Urinary bladder (tissue), 4 donors: ENCODE data around the gene AATK. TPM values are rescaled to one million over a fixed set of nuclear protein-coding genes. Genes with fewer than 3 reads are reported as not detected.

Source experiments
- DNase-seq: peaks from one replicate; pipeline ENCODE4 v3.0.0-alpha.2; 2015; ENCODE audit errors: extremely low spot score
- H3K27ac ChIP-seq: one replicate; pipeline ENCODE4 v1.5.1; 2013; ENCODE audit warnings: low read depth, mild to moderate bottlenecking, moderate library complexity
- H3K36me3 ChIP-seq: one replicate; pipeline ENCODE4 v1.6.1; 2013; ENCODE audit warnings: mild to moderate bottlenecking, moderate library complexity; ENCODE audit not compliant: insufficient read depth
- H3K4me1 ChIP-seq: one replicate; pipeline ENCODE4 v1.6.1; 2013; ENCODE audit warnings: mild to moderate bottlenecking, moderate library complexity; ENCODE audit not compliant: insufficient read depth
- H3K4me3 ChIP-seq: one replicate; pipeline ENCODE4 v1.5.1; 2013; ENCODE audit warnings: low read depth, low read length
- WGBS: extraction: QIAGEN DNeasy Blood & Tissue Kit; methylation state at CpG from one replicate; pipeline ENCODE4 v1.1.7; 2013; 5-methylcytosine and 5-hydroxymethylcytosine counted together
- polyA plus RNA-seq: library from polyadenylated mRNA; stranded (reverse); fragments of 200-250 nt; gene quantifications from one replicate; pipeline ENCODE4 v1.2.3, GENCODE V29; 2013
- total RNA-seq: library from RNA; depleted of rRNA; stranded (reverse); fragments of >200 nt; gene quantifications from one replicate; pipeline ENCODE4 v1.2.3, GENCODE V29; 2014
- donor health status: healthy with polysubstance abuse.
- donor health status: healthy.

AATK gene
- total and polyA plus RNA-seq, 2 donors: 7.6 to 9.2 TPM

- H3K4me3 ChIP-seq: no peak overlapping the region
- WGBS: 86% methylated on average over 22 of the region's 22 CpGs
- no peaks in the 10 kb centered on the region for H3K4me1 ChIP-seq
- DNase-seq: no peak
- no peaks in the 10 kb centered on the region for H3K36me3 ChIP-seq
- H3K27ac ChIP-seq: no peak overlapping the region
Measured at GRCh38 chr17:81132770-81133723, 33.0 kb downstream of the AATK start.

- no peak overlapping the region for H3K4me3 ChIP-seq
- DNase-seq: no peak
- 72% methylated on average over 11 of the region's 11 CpGs for WGBS
- H3K27ac ChIP-seq: no peak overlapping the region
- H3K4me1 ChIP-seq: no peaks in the 10 kb centered on the region
- H3K36me3 ChIP-seq: no peaks in the 10 kb centered on the region
Measured at GRCh38 chr17:81132197-81132540, 33.9 kb downstream of the AATK start.

- WGBS: 84% methylated on average over 14 of the region's 14 CpGs
- Histone ChIP-seq H3K4me3 (no peak overlapping the region), H3K36me3 (no peaks in the 10 kb centered on the region), H3K4me1 (no peaks in the 10 kb centered on the region), H3K27ac (no peak overlapping the region)
- no peak for DNase-seq
Measured at GRCh38 chr17:81131486-81132196, 34.4 kb downstream of the AATK start.

GRCh38 chr17:81130385-81131361 is 35.3 kb downstream of the AATK start:
- Histone ChIP-seq H3K27ac (no peak overlapping the region), H3K4me3 (no peak overlapping the region), H3K36me3 (no peaks in the 10 kb centered on the region), H3K4me1 (no peaks in the 10 kb centered on the region)
- no peak for DNase-seq
- WGBS: 86% methylated on average over 41 of the region's 41 CpGs

- Histone ChIP-seq H3K4me1 (no peaks in the 10 kb centered on the region), H3K27ac (no peak overlapping the region), H3K36me3 (no peaks in the 10 kb centered on the region), H3K4me3 (no peak overlapping the region)
- no peak for DNase-seq
- WGBS: 85% methylated on average over 14 of the region's 14 CpGs
Measured at GRCh38 chr17:81129711-81130367, 36.2 kb downstream of the AATK start.

- Histone ChIP-seq H3K4me1 (no peaks in the 10 kb centered on the region), H3K27ac (no peak overlapping the region), H3K4me3 (no peak overlapping the region), H3K36me3 (no peaks in the 10 kb centered on the region)
- 89% methylated on average over 11 of the region's 11 CpGs for WGBS
- DNase-seq: no peak
Measured at GRCh38 chr17:81129289-81129688, 36.7 kb downstream of the AATK start.

GRCh38 chr17:81128774-81129173 is 37.2 kb downstream of the AATK start:
- DNase-seq: no peak
- H3K4me3 ChIP-seq: no peak overlapping the region
- H3K4me1 ChIP-seq: no peaks in the 10 kb centered on the region
- 90% methylated on average over 23 of the region's 23 CpGs for WGBS
- no peaks in the 10 kb centered on the region for H3K36me3 ChIP-seq
- no peak overlapping the region for H3K27ac ChIP-seq

- WGBS: 91% methylated on average over 14 of the region's 14 CpGs
- no peak for DNase-seq
- H3K4me3 ChIP-seq: no peak overlapping the region
Measured at GRCh38 chr17:81128338-81128737, 37.7 kb downstream of the AATK start.

GRCh38 chr17:81127526-81128177 is 38.4 kb downstream of the AATK start:
- Histone ChIP-seq H3K36me3 (no peaks in the 10 kb centered on the region), H3K4me3 (no peak overlapping the region), H3K27ac (no peak overlapping the region), H3K4me1 (no peaks in the 10 kb centered on the region)
- 76% methylated on average over 25 of the region's 25 CpGs for WGBS
- no peak for DNase-seq

More at GRCh38 chr17:81128338-81128737, 37.7 kb downstream of the AATK start:
- Histone ChIP-seq H3K4me1 (no peaks in the 10 kb centered on the region), H3K27ac (no peak overlapping the region), H3K36me3 (no peaks in the 10 kb centered on the region)

- whole genome bisulfite sequencing: 65% methylated on average over 5 of the region's 5 CpGs
- DNase-seq: no peak
- Histone ChIP-seq H3K4me3 (no peak overlapping the region), H3K4me1 (no peaks in the 10 kb centered on the region), H3K27ac (no peak overlapping the region), H3K36me3 (no peaks in the 10 kb centered on the region)
Measured at GRCh38 chr17:81127133-81127455, 38.9 kb downstream of the AATK start.

GRCh38 chr17:81126281-81127132 is 39.5 kb downstream of the AATK start:
- H3K27ac ChIP-seq: no peak overlapping the region
- WGBS: 66% methylated on average over 34 of the region's 34 CpGs
- no peak overlapping the region for H3K4me3 ChIP-seq
- no peaks in the 10 kb centered on the region for H3K36me3 ChIP-seq
- no peaks in the 10 kb centered on the region for H3K4me1 ChIP-seq
- no peak for DNase-seq

GRCh38 chr17:81125573-81126081 is 40.4 kb downstream of the AATK start:
- Histone ChIP-seq H3K4me3 (no peak overlapping the region), H3K4me1 (no peaks in the 10 kb centered on the region), H3K27ac (no peak overlapping the region), H3K36me3 (no peaks in the 10 kb centered on the region)
- 64% methylated on average over 14 of the region's 14 CpGs for WGBS
- no peak for DNase-seq
